Activated naive CD8-positive, alpha-beta T cell treated with anti-CD3 and anti-CD28 coated beads, Interleukin-2, amount 50 U/mL, for 16 hours (primary cell): ENCODE data around the gene E2F2.
A peak's percentile ranks its signal among the peaks of the same experiment; 100 is the strongest.
"Not testable (repeated sequence)": the region's sequence is repeated elsewhere in the genome, so short reads cannot be mapped to it uniquely, and the experiment has no call there.

Experiments
- DNase-seq: peaks from one replicate; pipeline ENCODE4 v3.0.0-alpha.2; 2020; ENCODE audit warnings: low read depth, low spot score

E2F2 gene

GRCh38 chr1:23546897-23547584 is 16.0 kb upstream of the E2F2 start:
- no peak for DNase-seq

- DNase-seq, result no peak
Measured at GRCh38 chr1:23545851-23546250, 14.8 kb upstream of the E2F2 start.

GRCh38 chr1:23544444-23545389 is 13.7 kb upstream of the E2F2 start:
- DNase-seq, result peak; percentile 49

- no peak for DNase-seq
Measured at GRCh38 chr1:23543707-23544443, 12.8 kb upstream of the E2F2 start.

GRCh38 chr1:23542940-23543339 is 11.9 kb upstream of the E2F2 start:
- not testable (repeated sequence) for DNase-seq

- DNase-seq, result peak; percentile 79
Measured at GRCh38 chr1:23539698-23540266, 8.7 kb upstream of the E2F2 start.

- DNase-seq, result no peak
Measured at GRCh38 chr1:23537296-23537973, 6.4 kb upstream of the E2F2 start.

GRCh38 chr1:23533246-23534023 is 2.4 kb upstream of the E2F2 start:
- no peak for DNase-seq

- no peak for DNase-seq
Measured at GRCh38 chr1:23531562-23532094, 595 bp upstream of the E2F2 start.

- no peak for DNase-seq
Measured at GRCh38 chr1:23530087-23530746, 816 bp downstream of the E2F2 start.

GRCh38 chr1:23529146-23530086 is 1.6 kb downstream of the E2F2 start:
- DNase-seq, result no peak

GRCh38 chr1:23528250-23528978 is 2.6 kb downstream of the E2F2 start:
- peak; percentile 51 for DNase-seq

- DNase-seq, result no peak
Measured at GRCh38 chr1:23527900-23528249, 3.2 kb downstream of the E2F2 start.

- DNase-seq, result no peak
Measured at GRCh38 chr1:23527366-23527765, 3.7 kb downstream of the E2F2 start.

- DNase-seq, result no peak
Measured at GRCh38 chr1:23526329-23527041, 4.5 kb downstream of the E2F2 start.

GRCh38 chr1:23525558-23526250 is 5.3 kb downstream of the E2F2 start:
- no peak for DNase-seq
